GM13977 (cell line): ENCODE measurements around the gene CPLANE2.
A peak's percentile ranks its signal among the peaks of the same experiment; 100 is the strongest.

Experiments used
- DNase-seq: peaks from one replicate; pipeline ENCODE4 v3.0.0; 2012; ENCODE audit warnings: low spot score
- CTCF ChIP-seq: IDR thresholded peaks from 2 replicates; pipeline ENCODE4 v1.5.1; 2012; ENCODE audit warnings: mild to moderate bottlenecking, control low read depth; ENCODE audit not compliant: insufficient read depth; ENCODE audit errors: extremely low read depth, missing control alignments
- in situ Hi-C: fragments of 300-500 bp; cut with MboI; formaldehyde crosslinking; loops from one replicate; pipeline ENCODE4 v1.12.0; 2022; ENCODE audit warnings: low sequenced_read_pairs, low pct_unique_long_range_greater_than_20kb, mixed read lengths, inconsistent platforms; ENCODE audit not compliant: unreplicated experiment

The CPLANE2 gene

GRCh38 chr1:16189921-16190621, 46.9 kb downstream of the CPLANE2 start:
- DNase-seq: no peak
- in situ Hi-C loops: loop anchor here (5.0 to 25.0 kb wide), 2 partner anchors 108 to 403 kb away; no protein-coding TSS in a partner anchor
- no peak for TF ChIP-seq CTCF

- no peak for DNase-seq
- in situ Hi-C loops: loop anchor here (5.0 to 25.0 kb wide), 2 partner anchors 107 to 402 kb away; no protein-coding TSS in a partner anchor
- no peak for TF ChIP-seq CTCF
Measured at GRCh38 chr1:16189003-16189402, 48.0 kb downstream of the CPLANE2 start.

GRCh38 chr1:16187748-16188401, 49.1 kb downstream of the CPLANE2 start:
- in situ Hi-C loops: loop anchor here (5.0 to 25.0 kb wide), 2 partner anchors 106 to 401 kb away; no protein-coding TSS in a partner anchor
- peak; percentile 95 for TF ChIP-seq CTCF

GRCh38 chr1:16186655-16187235, 50.2 kb downstream of the CPLANE2 start:
- in situ Hi-C loops: loop anchor here (5.0 to 25.0 kb wide), 2 partner anchors 104 to 399 kb away; no protein-coding TSS in a partner anchor
- no peak for DNase-seq
- no peak for TF ChIP-seq CTCF

More at GRCh38 chr1:16187748-16188401, 49.1 kb downstream of the CPLANE2 start:
- DNase-seq: peak; percentile 84

GRCh38 chr1:16184557-16185303, 52.3 kb downstream of the CPLANE2 start:
- DNase-seq: no peak
- TF ChIP-seq CTCF: no peak
- in situ Hi-C loops: loop anchor here (5.0 to 25.0 kb wide), 2 partner anchors 102 to 397 kb away; no protein-coding TSS in a partner anchor

- no peak for TF ChIP-seq CTCF
- in situ Hi-C loops: loop anchor here (25.0 kb wide), 1 partner anchor 397 kb away; no protein-coding TSS in a partner anchor
- DNase-seq: no peak
Measured at GRCh38 chr1:16183765-16184556, 53.0 kb downstream of the CPLANE2 start.
